ENCODE measurements around the gene RIF1. TPM values are rescaled to one million over a fixed set of nuclear protein-coding genes. Genes with fewer than 3 reads are reported as not detected.

Gene RIF1
- total and polyA plus RNA-seq, 7 donors = 3.7 to 35.0 (median 17.5) TPM

GRCh38 chr2:151525821-151526373 lies 116.2 kb downstream of the RIF1 start:
- peak overlapping the region; percentile 48 for H3K27ac ChIP-seq
- H3K9me3 ChIP-seq = no peaks in the 10 kb centered on the region
- TF ChIP-seq CTCF (IDR thresholded peaks at IDR 0.05) = no peak
- DNase-seq (no peak), ATAC-seq (peak; percentile 23 to 40 (median 34))
- intact Hi-C loops (cut with DNase I) = no loop called here
- no peaks in the 10 kb centered on the region for H3K27me3 ChIP-seq (ENCODE audit: insufficient read depth in 3 of 3, low read length in 2 of 3)
- H3K36me3 ChIP-seq (ENCODE audit: insufficient read depth in 1 of 2, low read depth in 1 of 2) = peaks cover 6 to 100% of the 10 kb centered on the region in 2 donors
- H3K4me3 ChIP-seq = no peak overlapping the region
- WGBS, 3 donors = 69 to 87% (median 73%) methylated on average over 9 of the region's 9 CpGs
- no peaks in the 10 kb centered on the region for H3K4me1 ChIP-seq

- intact Hi-C loops (cut with DNase I) = no loop called here
- WGBS, 3 donors = 71 to 82% (median 73%) methylated on average over 6 of the region's 6 CpGs
- Histone ChIP-seq H3K4me1 (no peaks in the 10 kb centered on the region), H3K4me3 (no peak overlapping the region), H3K36me3 (ENCODE audit: insufficient read depth in 1 of 2, low read depth in 1 of 2) (peaks cover 6 to 100% of the 10 kb centered on the region in 2 donors), H3K27ac (peak overlapping the region; percentile 48), H3K9me3 (no peaks in the 10 kb centered on the region), H3K27me3 (ENCODE audit: insufficient read depth in 3 of 3, low read length in 2 of 3) (no peaks in the 10 kb centered on the region)
- TF ChIP-seq CTCF (IDR thresholded peaks at IDR 0.05) = no peak
- DNase-seq (no peak), ATAC-seq (peak in 3 of 4 donors; percentile 9 to 20 (median 9))
Observed at GRCh38 chr2:151526572-151527090, 116.9 kb downstream of the RIF1 start.

Other genes starting within 250 kb of the RIF1 start
- gene RBM43, start 148.0 kb upstream of the RIF1 start, total RNA-seq = 1 to 10 TPM in 3 of 4 donors, under 1 TPM in 1; 0.68 to 3.1 (median 1.1) TPM
- gene RBM43, start 148.0 kb upstream of the RIF1 start, polyA plus RNA-seq = 1 to 10 TPM in 1 of 3 donors, under 1 TPM in 2; 0.52 to 1.8 (median 0.64) TPM
- gene NMI, start 120.2 kb upstream of the RIF1 start, total RNA-seq = 1 to 10 TPM; 2.6 to 5.2 (median 3.3) TPM
- gene NMI, start 120.2 kb upstream of the RIF1 start, polyA plus RNA-seq = 1 to 10 TPM; 2.0 to 5.2 (median 3.8) TPM
- 1 to 10 TPM in 2 of 4 donors, under 1 TPM in 2; 0.32 to 1.4 (median 0.91) TPM for gene TNFAIP6, start 52.3 kb upstream of the RIF1 start, total RNA-seq
- 1 to 10 TPM in 2 of 3 donors, under 1 TPM in 1; 0.26 to 1.7 (median 1.2) TPM for gene TNFAIP6, start 52.3 kb upstream of the RIF1 start, polyA plus RNA-seq